Left ventricle myocardium inferior (tissue), 1 donor: ENCODE results near the gene PRR22. TPM values are rescaled to one million over a fixed set of nuclear protein-coding genes. Genes with fewer than 3 reads are reported as not detected.

ENCODE experiments used
- DNase-seq: peaks from one replicate; pipeline ENCODE4 v3.0.0-alpha.2; 2020
- H3K27ac ChIP-seq: fragments of 200-600 bp; replicated peaks from 2 replicates; pipeline ENCODE4 v1.8.0; 2021
- H3K27me3 ChIP-seq: fragments of 200-600 bp; 2 replicates; pipeline ENCODE4 v1.8.0; 2021; ENCODE audit warnings: low read depth
- H3K36me3 ChIP-seq: fragments of 200-600 bp; 2 replicates; pipeline ENCODE4 v1.8.0; 2021
- H3K4me1 ChIP-seq: fragments of 200-600 bp; 2 replicates; pipeline ENCODE4 v1.8.0; 2021
- H3K4me3 ChIP-seq: fragments of 200-600 bp; 2 replicates; pipeline ENCODE4 v1.8.0; 2021; ENCODE audit warnings: mild to moderate bottlenecking, moderate library complexity
- H3K9me3 ChIP-seq: fragments of 200-600 bp; replicated peaks from 2 replicates; pipeline ENCODE4 v1.8.0; 2021
- intact Hi-C: fragments of 100-400 bp; cut with micrococcal nuclease; formaldehyde crosslinking; loops from one replicate; pipeline ENCODE4 v1.11.0; 2022
- total RNA-seq: library from RNA; stranded (reverse); fragmentation: NEBNext Ultra II Directional; extraction: Animal tissue kit (Norgen Biotek cat#: 25700); gene quantifications from one replicate; pipeline ENCODE4 v1.2.1, GENCODE V29; 2021
- TF ChIP-seq, protein P1 (sequence below): fragments of 200-600 bp; IDR thresholded peaks from 2 replicates; pipeline ENCODE4 v1.8.0; 2021; ENCODE audit warnings: antibody characterized with exemption, mild to moderate bottlenecking, borderline replicate concordance
- donor health status: DM: no; HTN: yes; CAD: no; lungs with severe emphysema.

The PRR22 gene
- total RNA-seq, 1 donor from 2014 or later: 1.1 TPM

DNA sequence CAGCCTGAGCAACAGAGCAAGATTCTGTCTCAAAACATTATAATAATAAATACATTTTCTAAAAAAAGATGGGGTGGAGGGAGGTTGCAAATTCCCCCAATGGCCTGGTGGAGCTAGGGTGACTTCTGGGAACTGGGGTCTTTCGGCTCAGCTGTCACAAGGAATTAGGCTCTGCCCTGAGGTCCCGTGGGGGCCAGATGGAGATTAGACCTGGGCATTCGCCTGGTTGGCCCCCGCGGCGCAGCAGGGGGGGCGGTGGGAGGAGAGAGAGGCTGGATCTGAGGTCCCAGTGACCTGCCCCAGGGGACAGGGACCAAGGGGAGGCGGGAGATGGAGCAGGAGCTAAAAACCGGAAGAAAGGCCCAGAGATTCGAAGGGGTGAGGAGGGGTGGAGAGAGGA is 40.2 kb upstream of the PRR22 start:
- Histone ChIP-seq H3K4me1 (peaks cover 34% of the 10 kb centered on the region), H3K27ac (no peak overlapping the region), H3K36me3 (no peaks in the 10 kb centered on the region), H3K4me3 (no peak overlapping the region), H3K9me3 (no peaks in the 10 kb centered on the region), H3K27me3 (peaks cover 39% of the 10 kb centered on the region)
- TF ChIP-seq, protein P1, sequence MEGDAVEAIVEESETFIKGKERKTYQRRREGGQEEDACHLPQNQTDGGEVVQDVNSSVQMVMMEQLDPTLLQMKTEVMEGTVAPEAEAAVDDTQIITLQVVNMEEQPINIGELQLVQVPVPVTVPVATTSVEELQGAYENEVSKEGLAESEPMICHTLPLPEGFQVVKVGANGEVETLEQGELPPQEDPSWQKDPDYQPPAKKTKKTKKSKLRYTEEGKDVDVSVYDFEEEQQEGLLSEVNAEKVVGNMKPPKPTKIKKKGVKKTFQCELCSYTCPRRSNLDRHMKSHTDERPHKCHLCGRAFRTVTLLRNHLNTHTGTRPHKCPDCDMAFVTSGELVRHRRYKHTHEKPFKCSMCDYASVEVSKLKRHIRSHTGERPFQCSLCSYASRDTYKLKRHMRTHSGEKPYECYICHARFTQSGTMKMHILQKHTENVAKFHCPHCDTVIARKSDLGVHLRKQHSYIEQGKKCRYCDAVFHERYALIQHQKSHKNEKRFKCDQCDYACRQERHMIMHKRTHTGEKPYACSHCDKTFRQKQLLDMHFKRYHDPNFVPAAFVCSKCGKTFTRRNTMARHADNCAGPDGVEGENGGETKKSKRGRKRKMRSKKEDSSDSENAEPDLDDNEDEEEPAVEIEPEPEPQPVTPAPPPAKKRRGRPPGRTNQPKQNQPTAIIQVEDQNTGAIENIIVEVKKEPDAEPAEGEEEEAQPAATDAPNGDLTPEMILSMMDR: no peak
- DNase-seq: no peak
- intact Hi-C loops: no loop called here

DNA sequence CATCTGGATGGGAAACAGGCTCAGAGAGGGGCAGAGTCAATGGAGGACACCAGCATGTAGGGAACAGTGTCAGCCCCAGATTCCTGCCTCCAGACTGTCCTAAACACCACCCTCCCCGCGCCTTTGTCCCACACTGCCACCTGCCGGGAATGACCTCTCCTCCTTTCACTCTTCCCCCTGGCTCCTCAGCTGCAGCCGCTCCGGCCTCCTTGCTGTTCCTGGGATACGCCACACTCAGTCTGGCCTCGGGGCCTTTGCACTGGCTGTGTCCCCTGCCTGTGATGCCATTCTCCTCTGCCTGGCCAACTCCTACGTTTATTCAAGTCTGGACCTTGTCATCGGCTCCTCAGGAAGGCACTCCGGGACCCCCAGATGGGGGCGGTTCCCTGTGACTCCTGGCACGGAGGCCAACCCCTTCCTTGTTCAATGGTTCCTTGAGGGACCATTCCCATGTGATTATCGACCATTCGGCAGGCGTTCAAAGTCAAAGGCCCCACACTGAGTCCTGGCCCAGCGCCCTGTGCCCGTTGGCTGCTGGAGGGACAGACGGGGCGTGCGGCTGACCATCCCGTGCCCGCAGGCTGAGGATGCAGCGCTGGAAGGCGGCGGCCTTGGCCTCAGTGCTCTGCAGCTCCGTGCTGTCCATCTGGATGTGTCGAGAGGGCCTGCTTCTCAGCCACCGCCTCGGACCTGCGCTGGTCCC is 39.2 kb upstream of the PRR22 start:
- H3K36me3 ChIP-seq: no peaks in the 10 kb centered on the region
- H3K9me3 ChIP-seq: no peaks in the 10 kb centered on the region
- H3K4me3 ChIP-seq: no peak overlapping the region
- DNase-seq: no peak
- H3K4me1 ChIP-seq: peaks cover 25% of the 10 kb centered on the region
- H3K27ac ChIP-seq: no peak overlapping the region
- intact Hi-C loops: no loop called here
- H3K27me3 ChIP-seq: peaks cover 29% of the 10 kb centered on the region
- TF ChIP-seq, protein P1: no peak

GRCh38 chr19:5822181-5822844 is 37.8 kb upstream of the PRR22 start:
- TF ChIP-seq, protein P1: no peak
- DNase-seq: no peak
- H3K4me3 ChIP-seq: no peak overlapping the region
- peaks cover 17% of the 10 kb centered on the region for H3K27me3 ChIP-seq
- intact Hi-C loops: no loop called here
- H3K9me3 ChIP-seq: no peaks in the 10 kb centered on the region
- peaks cover 13% of the 10 kb centered on the region for H3K4me1 ChIP-seq
- H3K36me3 ChIP-seq: no peaks in the 10 kb centered on the region
- no peak overlapping the region for H3K27ac ChIP-seq

- H3K4me3 ChIP-seq: no peak overlapping the region
- DNase-seq: no peak
- no peaks in the 10 kb centered on the region for H3K9me3 ChIP-seq
- peaks cover 10% of the 10 kb centered on the region for H3K27me3 ChIP-seq
- H3K36me3 ChIP-seq: no peaks in the 10 kb centered on the region
- TF ChIP-seq, protein P1: no peak
- peaks cover 7% of the 10 kb centered on the region for H3K4me1 ChIP-seq
- no peak overlapping the region for H3K27ac ChIP-seq
- intact Hi-C loops: no loop called here
These were observed 37.1 kb upstream of the PRR22 start for GRCh38 chr19:5821521-5822180.

GRCh38 chr19:5820785-5821184 is 36.2 kb upstream of the PRR22 start:
- Histone ChIP-seq H3K27me3 (peaks cover 7% of the 10 kb centered on the region), H3K4me3 (no peak overlapping the region), H3K27ac (no peak overlapping the region), H3K4me1 (peaks cover 7% of the 10 kb centered on the region), H3K9me3 (no peaks in the 10 kb centered on the region), H3K36me3 (no peaks in the 10 kb centered on the region)
- TF ChIP-seq, protein P1: no peak
- DNase-seq: no peak
- intact Hi-C loops: no loop called here
